GM19099 (cell line): ENCODE results near the gene RAP1GAP2.

Experiments used
- POLR2A ChIP-seq: IDR thresholded peaks from 3 replicates; pipeline ENCODE4 v1.6.1; 2011; ENCODE audit warnings: low read depth; ENCODE audit not compliant: insufficient read length; ENCODE audit errors: extremely low read depth

RAP1GAP2 gene

GRCh38 chr17:2964831-2965230, 168.6 kb downstream of the RAP1GAP2 start:
- TF ChIP-seq POLR2A: no peak

GRCh38 chr17:2965621-2966595, 169.7 kb downstream of the RAP1GAP2 start:
- no peak for TF ChIP-seq POLR2A

- no peak for TF ChIP-seq POLR2A
Observed at GRCh38 chr17:2967515-2967914, 171.3 kb downstream of the RAP1GAP2 start.

GRCh38 chr17:2971851-2972250, 175.6 kb downstream of the RAP1GAP2 start:
- no peak for TF ChIP-seq POLR2A

- TF ChIP-seq POLR2A: no peak
Observed at GRCh38 chr17:2972749-2973148, 176.5 kb downstream of the RAP1GAP2 start.

- TF ChIP-seq POLR2A: no peak
Observed at GRCh38 chr17:2974347-2974746, 178.1 kb downstream of the RAP1GAP2 start.

- TF ChIP-seq POLR2A: no peak
Observed at GRCh38 chr17:2975469-2975958, 179.3 kb downstream of the RAP1GAP2 start.

- no peak for TF ChIP-seq POLR2A
Observed at GRCh38 chr17:2977157-2977556, 180.9 kb downstream of the RAP1GAP2 start.

- no peak for TF ChIP-seq POLR2A
Observed at GRCh38 chr17:2978116-2978515, 181.9 kb downstream of the RAP1GAP2 start.

GRCh38 chr17:2978991-2979390, 182.8 kb downstream of the RAP1GAP2 start:
- TF ChIP-seq POLR2A: no peak

GRCh38 chr17:2980211-2980903, 184.1 kb downstream of the RAP1GAP2 start:
- TF ChIP-seq POLR2A: no peak

GRCh38 chr17:2980904-2981246, 184.6 kb downstream of the RAP1GAP2 start:
- no peak for TF ChIP-seq POLR2A

GRCh38 chr17:2981325-2981724, 185.1 kb downstream of the RAP1GAP2 start:
- no peak for TF ChIP-seq POLR2A

GRCh38 chr17:2982854-2983253, 186.6 kb downstream of the RAP1GAP2 start:
- TF ChIP-seq POLR2A: no peak

GRCh38 chr17:2983255-2983654, 187.0 kb downstream of the RAP1GAP2 start:
- no peak for TF ChIP-seq POLR2A

GRCh38 chr17:2985318-2985717, 189.1 kb downstream of the RAP1GAP2 start:
- TF ChIP-seq POLR2A: no peak
